ENCODE results near the gene FAM156A. TPM values are rescaled to one million over a fixed set of nuclear protein-coding genes. Genes with fewer than 3 reads are reported as not detected.
A peak's percentile ranks its signal among the peaks of the same experiment; 100 is the strongest.

Gene FAM156A
- total and polyA plus RNA-seq, 2 of the 4 experiments (the other 2 are of a cell fraction), result 7.5 to 39.2 TPM

DNA sequence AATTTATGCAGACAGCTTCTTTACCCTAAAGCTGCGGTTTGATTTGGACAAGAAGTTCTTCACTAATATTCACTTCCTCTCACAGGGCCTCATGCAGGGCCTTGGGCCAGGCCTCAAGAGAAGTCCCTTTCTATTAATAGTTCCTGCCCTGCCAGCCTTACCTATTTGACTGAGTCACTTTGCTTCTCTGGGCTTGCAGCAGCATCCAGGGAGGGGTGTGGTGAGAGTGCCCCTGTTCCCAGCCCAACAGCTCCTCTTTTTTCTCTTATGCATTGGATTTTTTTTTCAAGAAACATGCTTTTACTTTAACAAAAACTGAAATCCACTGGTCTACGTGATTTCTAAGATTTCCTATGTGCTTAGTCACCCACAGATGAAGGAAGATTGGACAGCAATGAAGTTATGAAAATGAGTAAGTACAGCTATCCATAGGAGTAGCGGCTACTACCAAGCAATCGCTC is 34.5 kb downstream of the FAM156A start:
- no CpG with 5 or more reads among the region's 4 CpGs for WGBS, 2 experiments (ENCODE audit: extremely low coverage in 2 of 2, insufficient read length in 1 of 2)
- Histone ChIP-seq H2BK120ac (ENCODE audit: low read depth, low read length) (peak overlapping the region; percentile 49; the same call in 1 of the 2 replicates), H3K4me3 (ENCODE audit: insufficient read depth, low read depth, low read length) (no peak overlapping the region), H3K9ac (ENCODE audit: low read depth, low read length) (peak overlapping the region; percentile 52; the same call in 1 of the 2 replicates), H4K91ac (ENCODE audit: insufficient read depth, low read depth, low read length) (no peak overlapping the region; the same call in 1 of the 2 replicates), H2BK20ac (ENCODE audit: low read depth, low read length) (peak overlapping the region; percentile 60; the same call in 1 of the 2 replicates), H3K4me1 (ENCODE audit: control insufficient read depth, insufficient read depth, low read length) (peaks cover 5% of the 10 kb centered on the region), H4K5ac (ENCODE audit: low read depth, low read length) (no peak overlapping the region), H2AK9ac (replicated peaks; ENCODE audit: low read depth, low read length, poor library complexity) (no peak overlapping the region), H3K79me1 (ENCODE audit: low read depth in 1 of 2, low read length in 2 of 2) (no peaks in the 10 kb centered on the region), H3K4me2 (ENCODE audit: low read depth, low read length) (no peak overlapping the region), H3K4ac (ENCODE audit: low read depth, low read length) (peak overlapping the region; percentile 26; the same call in 1 of the 2 replicates), H3K14ac (replicated peaks; ENCODE audit: low read depth, low read length) (no peak overlapping the region), H2BK15ac (ENCODE audit: low read depth, low read length) (0 out of 3 replicates have a peak overlapping the region, but pooled peaks have one; percentile 27), H3K36me3 (ENCODE audit: control insufficient read depth, insufficient read depth, low read length) (no peaks in the 10 kb centered on the region), H3K56ac (ENCODE audit: extremely low read depth, insufficient read depth, low read length) (no peak overlapping the region), H3K9me1 (ENCODE audit: insufficient read depth, low read length) (no peaks in the 10 kb centered on the region), H2AFZ (replicated peaks; ENCODE audit: low read length, poor library complexity) (peak overlapping the region; percentile 71), H2AK5ac (ENCODE audit: low read depth, low read length) (no peak overlapping the region), H3K18ac (ENCODE audit: low read depth, low read length) (no peak overlapping the region), H3K23ac (ENCODE audit: low read depth, low read length) (no peak overlapping the region), H4K8ac (ENCODE audit: low read depth in 2 of 2, low read length in 2 of 2) (peak overlapping the region; percentile 70 to 80; a peak in 2 of 4 replicates), H2BK5ac (ENCODE audit: low read depth, low read length, poor library complexity, severe bottlenecking) (peak overlapping the region; percentile 41), H3K9me3 (ENCODE audit: control insufficient read depth, insufficient read depth, low read length) (no peaks in the 10 kb centered on the region), H3K27me3 (ENCODE audit: control insufficient read depth, insufficient read depth, low read length) (peaks cover 3% of the 10 kb centered on the region; the same call in 1 of the 2 replicates), H4K20me1 (ENCODE audit: insufficient read depth, low read length) (no peaks in the 10 kb centered on the region), H3K27ac (ENCODE audit: insufficient read depth, low read length) (peak overlapping the region; percentile 93; the same call in 1 of the 2 replicates)
- TF ChIP-seq MXI1 (IDR thresholded peaks at IDR 0.05; ENCODE audit: borderline replicate concordance, low read depth, low read length) (no peak), BHLHE40 (IDR thresholded peaks at IDR 0.05; ENCODE audit: low read depth, low read length) (no peak), CEBPB (IDR thresholded peaks at IDR 0.05; ENCODE audit: low read depth, low read length) (no peak), CHD1 (IDR thresholded peaks at IDR 0.05; ENCODE audit: low read depth, low read length) (no peak), MAFK (IDR thresholded peaks at IDR 0.05; ENCODE audit: low read depth, low read length) (no peak), NFE2L2 (IDR thresholded peaks at IDR 0.05; ENCODE audit: low read depth, low read length) (no peak)
- TF ChIP-seq, protein P1, sequence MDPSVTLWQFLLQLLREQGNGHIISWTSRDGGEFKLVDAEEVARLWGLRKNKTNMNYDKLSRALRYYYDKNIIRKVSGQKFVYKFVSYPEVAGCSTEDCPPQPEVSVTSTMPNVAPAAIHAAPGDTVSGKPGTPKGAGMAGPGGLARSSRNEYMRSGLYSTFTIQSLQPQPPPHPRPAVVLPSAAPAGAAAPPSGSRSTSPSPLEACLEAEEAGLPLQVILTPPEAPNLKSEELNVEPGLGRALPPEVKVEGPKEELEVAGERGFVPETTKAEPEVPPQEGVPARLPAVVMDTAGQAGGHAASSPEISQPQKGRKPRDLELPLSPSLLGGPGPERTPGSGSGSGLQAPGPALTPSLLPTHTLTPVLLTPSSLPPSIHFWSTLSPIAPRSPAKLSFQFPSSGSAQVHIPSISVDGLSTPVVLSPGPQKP (IDR thresholded peaks at IDR 0.05; ENCODE audit: borderline replicate concordance, low read depth, low read length), result no peak
- TF ChIP-seq, protein P2, sequence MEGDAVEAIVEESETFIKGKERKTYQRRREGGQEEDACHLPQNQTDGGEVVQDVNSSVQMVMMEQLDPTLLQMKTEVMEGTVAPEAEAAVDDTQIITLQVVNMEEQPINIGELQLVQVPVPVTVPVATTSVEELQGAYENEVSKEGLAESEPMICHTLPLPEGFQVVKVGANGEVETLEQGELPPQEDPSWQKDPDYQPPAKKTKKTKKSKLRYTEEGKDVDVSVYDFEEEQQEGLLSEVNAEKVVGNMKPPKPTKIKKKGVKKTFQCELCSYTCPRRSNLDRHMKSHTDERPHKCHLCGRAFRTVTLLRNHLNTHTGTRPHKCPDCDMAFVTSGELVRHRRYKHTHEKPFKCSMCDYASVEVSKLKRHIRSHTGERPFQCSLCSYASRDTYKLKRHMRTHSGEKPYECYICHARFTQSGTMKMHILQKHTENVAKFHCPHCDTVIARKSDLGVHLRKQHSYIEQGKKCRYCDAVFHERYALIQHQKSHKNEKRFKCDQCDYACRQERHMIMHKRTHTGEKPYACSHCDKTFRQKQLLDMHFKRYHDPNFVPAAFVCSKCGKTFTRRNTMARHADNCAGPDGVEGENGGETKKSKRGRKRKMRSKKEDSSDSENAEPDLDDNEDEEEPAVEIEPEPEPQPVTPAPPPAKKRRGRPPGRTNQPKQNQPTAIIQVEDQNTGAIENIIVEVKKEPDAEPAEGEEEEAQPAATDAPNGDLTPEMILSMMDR (conservative IDR thresholded peaks at IDR 0.05; ENCODE audit: low read depth, low read length), result no peak
- intact Hi-C loops (cut with micrococcal nuclease) (no loop called here), in situ Hi-C loops (cut with MboI; ENCODE audit: low sequenced_read_pairs) (no loop called here), dilution Hi-C loops (cut with HindIII; ENCODE audit: low sequenced_read_pairs, unreplicated experiment) (no loop called here)
- no peak for ATAC-seq (ENCODE audit: low read depth)
- DNase-seq, result peak; percentile 69
- ChIA-PET POLR2A (ENCODE audit: unreplicated experiment) (interaction anchor here (0.6 kb wide), 1 partner anchor 1285 kb away, joined by 3 read pairs; no protein-coding TSS in a partner anchor), CTCF (interaction anchor here (0.6 kb wide), 1 partner anchor 578 kb away, joined by 7 read pairs; no protein-coding TSS in a partner anchor)
- no TSS peak for BruUV-seq (replicated peaks)

All from IMR-90 (cell line).